Gastrocnemius medialis (tissue), 4 donors: Measurements from ENCODE around the gene C2orf78. TPM values are rescaled to one million over a fixed set of nuclear protein-coding genes. Genes with fewer than 3 reads are reported as not detected.
"Not testable (repeated sequence)": the region's sequence is repeated elsewhere in the genome, so short reads cannot be mapped to it uniquely, and the experiment has no call there.

Source experiments
- ATAC-seq, 2 donors: fragments of 150-250 bp; one replicate each; pipeline ENCODE4 v1.9.1; 2016
- DNase-seq, 2 donors: peaks; one replicate each; pipeline ENCODE4 v3.0.0-alpha.2; 2019
- H3K27ac ChIP-seq, 4 donors: fragments of 200-600 bp; sonication (generic); 1 replicate in 1 of 4; 2 replicates in 3 of 4; pipeline ENCODE4 v1.5.1; 2016 to 2018; ENCODE audit warnings: mild to moderate bottlenecking in 2 of 4, moderate library complexity in 1 of 4
- H3K27me3 ChIP-seq, 3 donors: fragments of 200-600 bp; sonication (generic) in 2 of 3; 1 replicate in 1 of 3; 2 replicates in 2 of 3; pipeline versions ENCODE4 v1.5.1 to v1.6.0; 2016 to 2019; ENCODE audit warnings: mild to moderate bottlenecking in 1 of 3, moderate library complexity in 1 of 3
- H3K36me3 ChIP-seq, 2 donors: fragments of 200-600 bp; sonication (generic) in 1 of 2; one replicate each; pipeline ENCODE4 v1.5.1; 2017 to 2018
- H3K4me1 ChIP-seq, 2 donors: fragments of 200-600 bp; sonication (generic) in 1 of 2; one replicate each; pipeline ENCODE4 v1.5.1; 2016 to 2017; ENCODE audit warnings: mild to moderate bottlenecking in 2 of 2
- H3K4me3 ChIP-seq, 4 donors: fragments of 200-600 bp; sonication (generic) in 3 of 4; 1 replicate in 1 of 4; 2 replicates in 3 of 4; pipeline ENCODE4 v1.5.1; 2016 to 2019; ENCODE audit warnings: mild to moderate bottlenecking in 2 of 4
- H3K9me3 ChIP-seq, 3 donors: fragments of 200-600 bp; sonication (generic) in 2 of 3; 1 replicate in 1 of 3; 2 replicates in 2 of 3; pipeline ENCODE4 v1.5.1; 2016 to 2019
- POLR2A ChIP-seq, 2 donors: fragments of 450-650 bp; IDR thresholded peaks; one replicate each; pipeline ENCODE4 v1.6.1; 2017; ENCODE audit warnings: antibody characterized with exemption in 2 of 2, mild to moderate bottlenecking in 2 of 2, moderate library complexity in 2 of 2
- in situ Hi-C, 4 donors: fragments of 200-750 bp; cut with MboI; loops; one replicate each; pipeline versions ENCODE4 v1.15.0 to v1.8.0; 2017; ENCODE audit warnings: low sequenced_read_pairs in 4 of 4
- intact Hi-C: fragments of 100-400 bp; cut with DNase I; formaldehyde crosslinking; loops from one replicate; pipeline ENCODE4 v1.15.1; 2023; ENCODE audit warnings: low total_unique reads
- total RNA-seq, 4 donors: library from RNA; depleted of rRNA; stranded (reverse); fragments of >200 nt; gene quantifications; one replicate each; pipeline versions ENCODE4 v1.1.0 to v1.2.3, GENCODE V29; 2016
- TF ChIP-seq, protein P1 (sequence below), 5 experiments: fragments of 450-650 bp in 3 of 5; fragments of 200-600 bp in 2 of 5; sonication (generic) in 2 of 5; IDR thresholded peaks in 4 of 5; conservative IDR thresholded peaks in 1 of 5; 1 replicate in 4 of 5; 2 replicates in 1 of 5; pipeline ENCODE4 v1.5.1; 2016 to 2019; ENCODE audit warnings: antibody characterized with exemption in 5 of 5, mild to moderate bottlenecking in 3 of 5, moderate library complexity in 3 of 5

Gene C2orf78, protein sequence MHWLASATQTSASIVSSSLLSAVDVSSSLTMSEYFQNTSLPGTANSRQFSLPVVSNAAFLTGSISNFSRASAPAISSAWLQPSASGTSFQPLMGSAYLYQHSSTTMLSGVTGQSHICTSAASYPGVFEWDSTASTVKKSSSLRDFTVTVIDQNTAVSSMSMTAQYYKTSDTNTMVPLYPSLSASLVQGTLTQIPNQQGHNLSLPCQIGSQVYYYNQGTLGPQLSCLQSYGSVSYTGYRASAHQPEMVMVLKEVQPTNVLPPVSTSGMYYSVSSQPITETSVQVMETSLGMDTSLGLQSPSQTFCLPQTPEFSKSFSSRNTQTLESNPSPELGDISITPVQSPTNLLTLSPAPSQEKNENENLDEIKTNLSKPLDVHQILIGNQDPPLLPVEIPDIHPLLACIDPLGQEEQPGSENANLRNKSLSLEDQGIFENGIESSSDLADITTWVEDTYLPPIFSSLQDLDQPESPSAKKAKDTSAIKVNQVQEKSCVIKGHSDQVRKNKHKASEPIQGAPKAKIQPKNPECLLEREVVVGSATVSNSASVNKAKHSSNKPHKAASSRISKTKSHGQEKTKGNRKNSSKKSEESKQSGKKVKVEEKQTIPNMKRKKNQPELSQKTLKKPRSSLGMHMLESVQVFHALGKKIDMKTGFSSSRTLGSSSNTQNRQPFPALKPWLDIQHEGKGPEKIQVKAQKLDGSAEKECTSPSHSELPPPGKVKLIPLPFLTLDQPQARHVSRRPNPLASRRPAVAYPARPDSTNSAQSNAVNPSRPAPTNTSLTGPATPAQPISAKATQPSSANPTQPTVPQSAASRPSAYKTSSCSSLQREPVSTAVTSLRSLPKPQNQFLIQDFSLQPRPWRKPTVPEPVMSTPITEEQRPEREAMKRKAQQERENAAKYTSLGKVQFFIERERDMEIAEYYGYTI
- under 1 TPM in 1 of 4 donors, not detected in 3; 0.16 TPM for total RNA-seq

DNA sequence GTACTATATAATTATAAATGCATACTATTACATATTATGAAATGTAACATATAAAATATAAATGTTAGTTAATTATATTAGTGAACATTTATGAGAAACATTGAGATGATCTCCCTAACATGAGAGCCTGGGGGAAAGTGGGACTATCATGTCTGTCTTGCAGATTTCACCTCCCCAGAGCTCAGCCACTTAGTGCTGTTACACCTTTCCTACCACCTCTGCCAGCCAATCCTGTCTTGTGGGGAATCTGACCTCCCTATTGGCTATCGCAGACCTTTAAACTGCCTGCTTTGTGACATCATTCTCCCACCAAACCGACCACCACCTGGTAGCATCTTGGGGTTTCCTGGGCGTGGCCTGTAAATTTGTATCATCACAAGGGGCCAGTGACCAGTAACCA lies at the start of gene C2orf78:
TSS of gene C2orf78 (plus strand) at position 301 of the 400 bp plus-strand sequence. CDS start 127 bp downstream, outside the sequence.
- not testable (repeated sequence) for ATAC-seq, H3K27ac ChIP-seq, H3K36me3 ChIP-seq, H3K4me3 ChIP-seq, H3K9me3 ChIP-seq, DNase-seq, H3K4me1 ChIP-seq, H3K27me3 ChIP-seq
- in situ Hi-C loops (loop anchor here in 2 of 4 donors (25.0 kb wide), 1 partner anchor 97 kb away; no protein-coding TSS in a partner anchor), intact Hi-C loops (loop anchor here (10.0 kb wide), 2 partner anchors 49 to 149 kb away; partner anchors contain the start of gene TPRKB)

DNA sequence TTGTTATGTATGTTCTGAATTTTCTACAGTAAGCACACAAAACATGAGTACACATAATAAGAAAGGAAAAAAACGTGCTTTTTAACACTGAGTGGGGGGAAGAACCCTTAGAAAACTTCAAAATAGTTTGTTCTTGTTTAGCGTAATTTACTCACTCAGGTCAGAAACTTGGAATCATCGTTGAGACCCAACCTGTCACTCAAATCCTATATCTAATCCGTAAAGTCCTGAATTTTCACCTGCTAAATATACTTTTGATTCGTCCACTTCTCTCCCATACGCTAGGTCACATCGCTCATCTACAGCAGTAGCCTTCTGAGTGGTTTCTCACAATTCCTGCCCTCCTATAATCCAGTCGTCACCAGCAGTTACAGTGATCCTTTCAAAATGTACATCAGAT lies 47.6 kb upstream of the C2orf78 start:
- DNase-seq, result no peak
- peak overlapping the region; percentile 69 to 86 (median 78) for H3K27ac ChIP-seq
- TF ChIP-seq, protein P1, sequence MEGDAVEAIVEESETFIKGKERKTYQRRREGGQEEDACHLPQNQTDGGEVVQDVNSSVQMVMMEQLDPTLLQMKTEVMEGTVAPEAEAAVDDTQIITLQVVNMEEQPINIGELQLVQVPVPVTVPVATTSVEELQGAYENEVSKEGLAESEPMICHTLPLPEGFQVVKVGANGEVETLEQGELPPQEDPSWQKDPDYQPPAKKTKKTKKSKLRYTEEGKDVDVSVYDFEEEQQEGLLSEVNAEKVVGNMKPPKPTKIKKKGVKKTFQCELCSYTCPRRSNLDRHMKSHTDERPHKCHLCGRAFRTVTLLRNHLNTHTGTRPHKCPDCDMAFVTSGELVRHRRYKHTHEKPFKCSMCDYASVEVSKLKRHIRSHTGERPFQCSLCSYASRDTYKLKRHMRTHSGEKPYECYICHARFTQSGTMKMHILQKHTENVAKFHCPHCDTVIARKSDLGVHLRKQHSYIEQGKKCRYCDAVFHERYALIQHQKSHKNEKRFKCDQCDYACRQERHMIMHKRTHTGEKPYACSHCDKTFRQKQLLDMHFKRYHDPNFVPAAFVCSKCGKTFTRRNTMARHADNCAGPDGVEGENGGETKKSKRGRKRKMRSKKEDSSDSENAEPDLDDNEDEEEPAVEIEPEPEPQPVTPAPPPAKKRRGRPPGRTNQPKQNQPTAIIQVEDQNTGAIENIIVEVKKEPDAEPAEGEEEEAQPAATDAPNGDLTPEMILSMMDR (IDR thresholded peaks at IDR 0.05 in 4 of 5, conservative IDR thresholded peaks at IDR 0.05 in 1 of 5), result no peak
- TF ChIP-seq POLR2A (IDR thresholded peaks at IDR 0.05), result no peak
- H3K4me3 ChIP-seq, result peak overlapping the region; percentile 74 to 89 (median 82)
- no peaks in the 10 kb centered on the region for H3K27me3 ChIP-seq
- no peaks in the 10 kb centered on the region for H3K9me3 ChIP-seq
- no peak for ATAC-seq
- in situ Hi-C loops, result loop anchor here in 3 of 4 donors (25.0 kb wide), 2 partner anchors 349 to 499 kb away; partner anchors contain the start of genes CCT7 (in 3 of the 3), PRADC1 (in 3 of the 3) and ALMS1 (in 1 of the 3)
- intact Hi-C loops, result loop anchor here (2.0 to 10.0 kb wide), 6 partner anchors 48 to 746 kb away; partner anchors contain the start of genes ALMS1, C2orf78, CCDC142 and DCTN1
- peaks cover 21 to 22% of the 10 kb centered on the region in 2 donors for H3K4me1 ChIP-seq
- peaks cover 0 to 29% of the 10 kb centered on the region in 2 donors for H3K36me3 ChIP-seq

DNA sequence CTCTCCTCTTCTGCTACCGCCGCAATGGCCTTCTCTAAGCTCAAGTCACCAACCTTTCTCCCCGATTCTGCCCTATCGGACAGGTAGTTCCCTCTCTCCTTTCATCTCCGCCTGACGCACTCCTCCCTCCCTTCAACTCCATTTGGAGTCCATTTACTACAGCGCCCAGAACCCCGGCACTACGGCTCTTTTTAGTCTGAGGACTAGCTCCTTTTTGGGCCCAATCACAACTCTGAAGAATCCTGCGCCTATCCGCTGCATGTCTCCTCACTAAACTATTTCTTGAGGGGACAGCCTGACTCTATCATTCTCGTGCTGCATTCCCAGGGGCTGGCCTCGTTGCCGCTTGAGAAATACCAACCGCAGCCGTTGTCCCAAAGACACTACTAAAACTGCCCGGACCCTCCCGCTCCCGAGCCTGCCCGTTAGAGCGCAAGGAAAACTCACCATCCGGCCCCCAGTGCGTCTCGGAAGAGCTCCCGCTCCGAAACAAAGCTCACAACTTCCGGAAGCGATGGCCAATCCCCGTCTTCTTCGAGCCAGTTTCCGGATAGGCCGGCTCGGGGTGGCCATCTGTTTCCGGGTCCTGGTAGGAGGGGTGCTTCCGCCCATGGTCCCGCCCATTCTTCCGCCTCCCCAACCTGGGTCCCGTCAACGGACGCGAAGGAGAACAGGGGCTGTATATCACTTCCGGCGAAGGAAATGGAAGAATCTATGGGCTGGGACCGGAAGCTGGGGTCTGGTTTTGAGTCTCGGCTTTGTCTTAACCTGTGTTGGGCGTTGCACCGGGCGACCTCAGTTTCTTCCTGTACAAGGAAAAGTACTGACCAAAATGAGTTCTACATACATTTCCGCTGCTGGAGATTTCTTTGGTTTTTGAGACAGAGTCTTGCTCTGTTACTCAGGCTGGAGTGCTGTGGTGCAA lies 46.9 kb upstream of the C2orf78 start, which contains the start of gene TPRKB:
TSS of gene TPRKB (minus strand) at position 491 of the 925 bp plus-strand sequence. CDS start 2,776 bp downstream, outside the sequence.
- Histone ChIP-seq H3K27me3 (no peaks in the 10 kb centered on the region), H3K27ac (peak within 1 kb of the TSS; percentile 69 to 86 (median 78)), H3K4me1 (peaks cover 19 to 20% of the 10 kb centered on the region in 2 donors), H3K4me3 (peak within 1 kb of the TSS; percentile 74 to 89 (median 82)), H3K36me3 (peaks cover 0 to 22% of the 10 kb centered on the region in 2 donors), H3K9me3 (no peaks in the 10 kb centered on the region)
- intact Hi-C loops (loop anchor here (1.0 to 10.0 kb wide), 9 partner anchors 48 to 792 kb away; partner anchors contain the start of genes ALMS1, AUP1, C2orf78 and CCDC142), in situ Hi-C loops (loop anchor here in 3 of 4 donors (25.0 kb wide), 2 partner anchors 350 to 500 kb away; partner anchors contain the start of genes CCT7 (in 3 of the 3), PRADC1 (in 3 of the 3) and ALMS1 (in 1 of the 3))
- peak; percentile 99 for ATAC-seq
- DNase-seq, result peak; percentile 96 to 97
- peak; percentile 58 to 65 for TF ChIP-seq POLR2A (IDR thresholded peaks at IDR 0.05)
- TF ChIP-seq, protein P1 (IDR thresholded peaks at IDR 0.05 in 4 of 5, conservative IDR thresholded peaks at IDR 0.05 in 1 of 5), result no peak

DNA sequence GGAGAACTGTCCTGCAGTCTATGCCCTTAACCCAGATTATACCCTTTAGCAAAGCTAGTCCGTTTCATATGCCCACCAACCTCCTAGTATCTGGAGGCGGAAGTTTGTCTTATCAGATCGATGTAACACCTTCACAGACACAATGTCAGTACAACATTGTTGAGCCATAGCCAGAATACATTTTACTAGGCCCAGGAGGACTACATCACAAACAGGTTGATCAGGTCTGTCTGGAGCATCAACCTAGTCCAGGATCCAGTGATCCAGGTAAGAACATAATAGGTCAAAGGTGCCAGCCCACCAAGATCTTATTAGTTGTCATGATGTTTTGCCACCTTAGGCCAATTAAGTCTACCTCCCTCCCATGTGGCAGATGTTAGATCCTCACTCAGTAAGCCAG lies 44.9 kb upstream of the C2orf78 start:
- Histone ChIP-seq H3K27ac (no peak overlapping the region), H3K4me1 (peaks cover 19 to 20% of the 10 kb centered on the region in 2 donors), H3K27me3 (no peaks in the 10 kb centered on the region), H3K4me3 (no peak overlapping the region), H3K9me3 (no peaks in the 10 kb centered on the region), H3K36me3 (peaks cover 0 to 4% of the 10 kb centered on the region in 2 donors)
- TF ChIP-seq POLR2A (IDR thresholded peaks at IDR 0.05), result no peak
- TF ChIP-seq, protein P1 (IDR thresholded peaks at IDR 0.05 in 4 of 5, conservative IDR thresholded peaks at IDR 0.05 in 1 of 5), result no peak
- ATAC-seq, result no peak
- intact Hi-C loops, result loop anchor here (5.0 to 10.0 kb wide), 4 partner anchors 46 to 664 kb away; partner anchors contain the start of genes ALMS1, C2orf78, DCTN1 and DUSP11
- no peak for DNase-seq
- in situ Hi-C loops, result loop anchor here in 3 of 4 donors (25.0 kb wide), 2 partner anchors 352 to 502 kb away; partner anchors contain the start of genes CCT7 (in 3 of the 3), PRADC1 (in 3 of the 3) and ALMS1 (in 1 of the 3)
